A673 (cell line): Measurements from ENCODE around the gene ACTRT1. TPM values are rescaled to one million over a fixed set of nuclear protein-coding genes. Genes with fewer than 3 reads are reported as not detected.

Source experiments
- Bru-seq: library from RNA; stranded (reverse); fragments of 400-500 nt; gene quantifications from one replicate; lab custom pipeline; 2021; lab: Mats Ljungman, UMichigan
- BruChase-seq, 2 experiments: library from RNA; stranded (reverse); fragments of 400-500 nt; gene quantifications; one replicate each; lab custom pipeline; 2021; lab: Mats Ljungman, UMichigan
- BruUV-seq: library from RNA; stranded (reverse); fragments of 400-500 nt; replicated peaks from 2 replicates; lab custom pipeline; 2021; lab: Mats Ljungman, UMichigan
- CTCF ChIA-PET: fragments of 300-600 bp; sonication (Branson Sonifier 250); formaldehyde crosslinking; loops from one replicate; lab custom pipeline; 2022; ENCODE audit warnings: antibody characterized with exemption; lab: Charles Lee
- POLR2A ChIA-PET: fragments of 300-600 bp; sonication (Branson Sonifier 250); formaldehyde crosslinking; loops from one replicate; lab custom pipeline; 2022; ENCODE audit warnings: antibody characterized with exemption; ENCODE audit not compliant: low non-redundant PET; lab: Charles Lee
- DNase-seq: peaks from one replicate; pipeline ENCODE4 v3.0.0-alpha.2; 2015; ENCODE audit warnings: low spot score
- H3K27ac ChIP-seq: fragments of 200-600 bp; sonication (generic); 2 replicates; pipeline ENCODE4 v1.5.1; 2016; ENCODE audit warnings: mixed run types, low read depth, mild to moderate bottlenecking, mixed read lengths, antibody characterized with exemption, low read length; ENCODE audit not compliant: poor library complexity, severe bottlenecking
- H3K27me3 ChIP-seq: fragments of 200-600 bp; sonication (generic); replicated peaks from 2 replicates; pipeline ENCODE4 v1.6.1; 2017; ENCODE audit warnings: mixed run types, low read depth, mild to moderate bottlenecking, mixed read lengths, antibody characterized with exemption, low read length; ENCODE audit not compliant: insufficient read depth, poor library complexity
- H3K36me3 ChIP-seq: fragments of 200-600 bp; sonication (generic); 2 replicates; pipeline ENCODE4 v1.6.1; 2016; ENCODE audit warnings: mixed run types, mild to moderate bottlenecking, mixed read lengths, antibody characterized with exemption, low read length; ENCODE audit not compliant: insufficient read depth, poor library complexity, severe bottlenecking
- H3K4me1 ChIP-seq: fragments of 200-600 bp; sonication (generic); 2 replicates; pipeline ENCODE4 v1.6.1; 2017; ENCODE audit warnings: mixed run types, mild to moderate bottlenecking, mixed read lengths, antibody characterized with exemption, low read length; ENCODE audit not compliant: insufficient read depth, poor library complexity, severe bottlenecking
- H3K4me3 ChIP-seq: fragments of 200-600 bp; sonication (generic); 2 replicates; pipeline ENCODE4 v1.5.1; 2016; ENCODE audit warnings: low read depth, mixed run types, mild to moderate bottlenecking, mixed read lengths, low read length; ENCODE audit not compliant: poor library complexity, severe bottlenecking
- H3K9me3 ChIP-seq: fragments of 200-600 bp; sonication (generic); 2 replicates; pipeline ENCODE4 v1.6.1; 2016; ENCODE audit warnings: mixed run types, low read depth, mild to moderate bottlenecking, mixed read lengths, antibody characterized with exemption, low read length; ENCODE audit not compliant: poor library complexity, severe bottlenecking
- CTCF ChIP-seq: fragments of 300-800, 200-600 bp; sonication (generic); conservative IDR thresholded peaks from 2 replicates; pipeline ENCODE4 v1.5.1; 2017; ENCODE audit warnings: low read depth, mild to moderate bottlenecking, antibody characterized with exemption, low read length, moderate library complexity, mixed read lengths
- EZH2 ChIP-seq: fragments of 200-600 bp; sonication (generic); IDR thresholded peaks from 2 replicates; pipeline ENCODE4 v1.6.1; 2017; ENCODE audit warnings: borderline replicate concordance, low read depth, mild to moderate bottlenecking, mixed read lengths, antibody characterized with exemption, low read length; ENCODE audit not compliant: poor library complexity, severe bottlenecking
- intact Hi-C: fragments of 100-400 bp; cut with micrococcal nuclease; formaldehyde crosslinking; loops from one replicate; pipeline ENCODE4 v1.10.0; 2022; ENCODE audit not compliant: unreplicated experiment
- long read RNA-seq: library from polyadenylated mRNA; stranded (forward); transcript quantifications from one replicate; pipeline ENCODE4 v2.0.0, GENCODE V29; 2022
- total RNA-seq: library from RNA; stranded (reverse); gene quantifications from 2 replicates; pipeline ENCODE4 v1.2.3, GENCODE V29; 2021

The ACTRT1 gene
- total RNA-seq (not detected in 2 replicates), Bru-seq, nascent RNA (not detected), BruChase-seq, experiment 1, labeled RNA remaining after a 2-hour chase (not detected), BruChase-seq, experiment 2, labeled RNA remaining after a 6-hour chase (not detected)
- long read RNA-seq: 0 reads

GRCh38 chrX:128052303-128052702 lies at the start of gene ACTRT1:
Gene ACTRT1, minus strand, starts transcription at chrX:128052403. Its CDS starts 197 bp downstream, at chrX:128052206.
- Histone ChIP-seq H3K9me3 (no peaks in the 10 kb centered on the region), H3K27me3 (no peaks in the 10 kb centered on the region), H3K36me3 (no peaks in the 10 kb centered on the region), H3K4me1 (no peaks in the 10 kb centered on the region), H3K4me3 (no peak within 1 kb of the TSS), H3K27ac (no peak within 1 kb of the TSS)
- DNase-seq: no peak
- CTCF ChIA-PET: no interaction called here
- intact Hi-C loops: no loop called here
- BruUV-seq: no TSS peak
- TF ChIP-seq CTCF (no peak), EZH2 (no peak)
- POLR2A ChIA-PET: no interaction called here

- POLR2A ChIA-PET: no interaction called here
Observed at GRCh38 chrX:128078545-128078944, 26.3 kb upstream of the ACTRT1 start.

GRCh38 chrX:128057421-128057820 lies 5.2 kb upstream of the ACTRT1 start:
- H3K27ac ChIP-seq: no peak overlapping the region
- DNase-seq: no peak
- H3K9me3 ChIP-seq: no peaks in the 10 kb centered on the region
- POLR2A ChIA-PET: no interaction called here
- no peak overlapping the region for H3K4me3 ChIP-seq
- intact Hi-C loops: no loop called here
- no peaks in the 10 kb centered on the region for H3K27me3 ChIP-seq
- CTCF ChIA-PET: no interaction called here
- H3K4me1 ChIP-seq: no peaks in the 10 kb centered on the region
- TF ChIP-seq CTCF (no peak), EZH2 (no peak)
- H3K36me3 ChIP-seq: no peaks in the 10 kb centered on the region
- no TSS peak for BruUV-seq

More at GRCh38 chrX:128078545-128078944, 26.3 kb upstream of the ACTRT1 start:
- BruUV-seq: no TSS peak
- intact Hi-C loops: no loop called here
- TF ChIP-seq CTCF (no peak), EZH2 (no peak)
- H3K9me3 ChIP-seq: no peaks in the 10 kb centered on the region
- H3K27ac ChIP-seq: no peak overlapping the region
- no peak for DNase-seq
- no peaks in the 10 kb centered on the region for H3K4me1 ChIP-seq
- CTCF ChIA-PET: no interaction called here
- H3K4me3 ChIP-seq: no peak overlapping the region
- no peaks in the 10 kb centered on the region for H3K36me3 ChIP-seq
- H3K27me3 ChIP-seq: no peaks in the 10 kb centered on the region
